Fibroblast of skin of left biceps (primary cell): Measurements from ENCODE around the gene EVI5L.

Source experiments
- DNase-seq, 2 experiments: peaks; one replicate each; pipeline ENCODE4 v3.0.0-alpha.2; 2013; ENCODE audit warnings: low read depth in 2 of 2

The EVI5L gene

DNA sequence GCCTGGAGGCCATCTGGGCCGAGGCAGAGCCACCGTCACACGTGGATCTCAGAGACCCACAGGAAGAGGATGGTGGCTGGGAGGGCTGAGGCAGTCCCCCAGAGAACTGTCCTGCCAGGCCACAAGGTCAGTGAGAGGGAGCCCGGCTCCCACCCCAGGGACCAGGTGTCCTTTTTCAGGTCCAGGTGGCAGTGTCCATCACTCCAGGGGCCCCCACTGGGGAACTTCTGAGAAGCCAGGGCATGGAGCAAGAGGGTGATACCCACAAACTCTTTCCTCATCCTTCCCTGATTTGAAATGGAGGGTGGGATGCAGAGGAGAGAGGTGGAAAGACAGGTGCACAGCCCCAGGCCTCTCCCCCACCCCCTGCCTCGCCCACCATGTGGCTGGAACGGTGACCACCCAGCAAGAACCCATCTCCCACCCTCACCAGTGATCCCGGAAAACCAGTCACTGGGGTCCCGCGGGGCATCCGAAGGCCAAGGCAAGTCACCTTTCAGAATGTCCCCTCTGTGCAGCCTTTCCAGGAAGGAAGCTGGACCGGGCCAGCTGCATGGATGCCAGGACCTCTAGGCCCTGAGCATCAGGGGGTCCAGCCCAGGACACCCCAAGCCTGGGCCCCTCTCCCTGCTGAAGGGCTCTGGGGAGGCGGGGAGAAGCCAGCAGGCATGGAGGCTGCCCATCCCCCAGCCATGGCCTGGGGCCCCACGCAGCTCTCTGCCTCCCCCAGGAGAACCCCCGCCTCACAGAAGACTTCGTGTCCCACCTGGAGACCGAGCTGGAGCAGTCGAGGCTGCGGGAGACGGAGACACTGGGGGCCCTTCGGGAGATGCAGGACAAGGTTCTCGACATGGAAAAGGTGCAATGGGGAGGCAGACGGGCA is 30.1 kb downstream of the EVI5L start:
- DNase-seq, result no peak

DNA sequence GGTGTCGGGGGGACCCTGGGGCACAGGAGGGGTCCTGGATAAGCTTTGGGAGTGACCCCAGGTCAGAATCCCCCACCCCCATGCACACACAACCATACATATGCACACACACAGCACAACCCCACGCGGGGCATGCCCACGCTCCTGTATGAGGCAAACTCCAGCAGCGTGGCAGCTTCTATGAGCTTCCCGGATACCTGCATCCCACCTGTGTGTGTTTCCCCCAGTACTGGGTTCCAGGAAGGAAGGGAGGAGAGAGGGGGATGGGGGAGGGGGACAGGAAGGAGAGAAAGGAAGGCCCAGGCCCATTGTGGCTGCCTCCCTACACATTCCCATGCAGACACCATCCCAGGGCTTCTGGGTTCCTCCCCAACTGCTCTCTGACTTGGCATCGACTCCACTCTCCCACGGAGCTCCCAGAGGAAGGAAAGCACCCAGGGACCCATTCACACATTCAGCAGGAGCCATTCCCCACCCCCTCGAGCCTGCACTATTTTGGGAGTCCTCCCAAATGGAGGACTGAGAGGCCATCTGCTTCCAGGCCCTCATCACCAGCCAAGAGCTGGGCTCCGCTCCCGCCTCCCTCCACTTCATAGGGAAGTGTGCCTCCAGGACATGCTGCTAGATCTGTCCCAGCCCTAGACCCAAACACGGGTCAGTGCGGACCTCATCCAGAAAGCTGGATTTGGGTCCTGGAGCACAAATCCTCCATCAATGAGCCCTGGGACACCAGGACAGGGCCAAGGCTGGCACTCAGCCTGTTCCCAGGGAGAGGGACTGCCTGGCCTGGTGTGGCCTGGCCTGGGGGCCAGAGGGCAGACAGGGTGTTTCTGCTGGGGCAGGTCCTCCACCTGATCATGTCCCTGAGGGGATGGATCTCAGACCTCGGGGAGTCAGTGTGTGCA is 30.9 kb downstream of the EVI5L start:
- no peak for DNase-seq

DNA sequence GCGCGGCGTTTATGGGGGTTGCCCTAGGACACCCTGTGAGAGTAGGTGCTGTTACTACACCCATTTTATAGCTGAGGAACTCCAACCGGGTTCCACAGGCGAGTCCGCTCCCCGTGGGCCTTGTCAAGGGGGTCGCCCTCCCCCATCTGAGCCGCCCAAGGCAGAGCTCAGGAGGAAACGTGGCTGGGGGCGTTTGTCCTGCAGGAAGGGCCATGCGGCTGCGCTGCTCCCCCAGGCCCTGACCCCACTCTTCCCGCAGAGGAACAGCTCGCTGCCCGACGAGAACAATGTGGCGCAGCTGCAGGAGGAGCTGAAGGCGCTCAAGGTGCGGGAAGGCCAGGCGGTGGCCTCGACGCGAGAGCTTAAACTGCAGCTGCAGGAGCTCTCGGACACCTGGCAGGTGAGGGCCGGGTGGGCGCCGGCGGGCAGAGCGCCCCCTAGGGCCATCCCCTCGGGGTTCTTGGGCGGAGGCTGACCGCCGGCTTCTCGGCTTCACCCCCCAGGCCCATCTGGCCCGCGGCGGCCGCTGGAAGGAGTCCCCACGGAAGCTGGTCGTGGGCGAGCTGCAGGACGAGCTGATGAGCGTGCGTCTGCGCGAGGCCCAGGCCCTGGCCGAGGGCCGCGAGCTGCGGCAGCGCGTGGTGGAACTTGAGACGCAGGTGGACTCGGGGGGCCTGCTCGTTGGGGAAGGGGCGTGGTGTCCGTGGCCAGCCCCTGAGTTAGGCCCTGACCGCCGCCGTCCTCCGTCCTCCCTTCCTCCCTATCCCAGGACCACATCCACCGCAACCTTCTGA is 31.8 kb downstream of the EVI5L start:
- no peak for DNase-seq

DNA sequence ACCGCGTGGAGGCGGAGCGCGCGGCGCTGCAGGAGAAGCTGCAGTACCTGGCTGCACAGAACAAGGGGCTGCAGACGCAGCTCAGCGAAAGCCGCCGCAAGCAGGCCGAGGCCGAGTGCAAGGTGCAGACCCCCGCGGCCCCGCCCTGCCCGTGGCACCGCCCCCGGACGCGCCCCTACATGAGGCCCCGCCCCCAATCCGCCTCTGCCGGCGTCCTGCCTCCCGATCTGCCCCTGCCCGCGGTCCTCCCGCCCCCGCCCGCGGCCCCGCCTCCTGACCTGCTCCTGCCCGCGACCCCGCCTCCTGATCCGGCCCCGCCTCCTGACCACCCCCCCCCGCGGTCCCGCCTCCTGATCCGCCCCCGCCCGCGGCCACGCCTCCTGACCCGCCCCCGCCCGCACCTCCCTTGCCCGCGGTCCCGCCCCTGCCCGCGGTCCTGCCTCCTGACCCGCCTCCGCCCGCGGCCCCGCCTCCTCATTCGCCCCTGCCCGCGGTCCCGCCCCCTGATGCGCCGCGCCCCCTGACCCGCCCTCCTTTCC is 32.5 kb downstream of the EVI5L start:
- no peak for DNase-seq

DNA sequence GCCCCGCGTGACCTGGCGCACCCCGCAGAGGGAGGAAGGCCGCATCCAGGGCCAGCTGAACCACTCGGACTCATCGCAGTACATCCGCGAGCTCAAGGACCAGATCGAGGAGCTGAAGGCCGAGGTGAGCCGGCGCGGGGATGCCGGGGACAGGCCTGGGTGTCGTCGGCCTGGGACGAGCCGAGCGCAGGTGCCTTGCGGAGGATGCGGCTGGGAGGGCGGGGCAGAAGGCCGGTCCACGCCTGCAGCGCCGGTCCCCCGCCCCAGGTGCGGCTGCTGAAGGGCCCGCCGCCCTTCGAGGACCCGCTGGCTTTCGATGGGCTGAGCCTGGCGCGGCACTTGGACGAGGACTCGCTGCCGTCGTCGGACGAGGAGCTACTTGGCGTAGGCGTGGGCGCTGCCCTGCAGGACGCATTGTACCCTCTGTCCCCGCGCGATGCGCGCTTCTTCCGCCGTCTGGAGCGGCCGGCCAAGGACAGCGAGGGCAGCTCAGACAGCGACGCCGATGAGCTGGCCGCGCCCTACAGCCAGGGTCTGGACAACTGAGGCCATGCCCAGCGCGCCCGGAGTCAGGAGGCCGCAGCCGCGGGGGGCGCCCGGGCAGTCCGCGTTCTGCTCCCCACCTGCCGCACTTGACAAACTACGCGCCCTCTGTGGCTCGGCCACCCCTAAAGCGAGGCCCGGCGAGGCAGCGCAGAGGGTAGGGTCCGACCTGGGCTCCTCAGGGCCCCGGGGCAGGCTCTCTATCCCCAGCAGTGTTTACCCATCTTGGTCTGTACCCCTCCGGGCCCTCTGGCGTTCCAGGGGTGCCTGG is 33.3 kb downstream of the EVI5L start:
- no peak for DNase-seq

DNA sequence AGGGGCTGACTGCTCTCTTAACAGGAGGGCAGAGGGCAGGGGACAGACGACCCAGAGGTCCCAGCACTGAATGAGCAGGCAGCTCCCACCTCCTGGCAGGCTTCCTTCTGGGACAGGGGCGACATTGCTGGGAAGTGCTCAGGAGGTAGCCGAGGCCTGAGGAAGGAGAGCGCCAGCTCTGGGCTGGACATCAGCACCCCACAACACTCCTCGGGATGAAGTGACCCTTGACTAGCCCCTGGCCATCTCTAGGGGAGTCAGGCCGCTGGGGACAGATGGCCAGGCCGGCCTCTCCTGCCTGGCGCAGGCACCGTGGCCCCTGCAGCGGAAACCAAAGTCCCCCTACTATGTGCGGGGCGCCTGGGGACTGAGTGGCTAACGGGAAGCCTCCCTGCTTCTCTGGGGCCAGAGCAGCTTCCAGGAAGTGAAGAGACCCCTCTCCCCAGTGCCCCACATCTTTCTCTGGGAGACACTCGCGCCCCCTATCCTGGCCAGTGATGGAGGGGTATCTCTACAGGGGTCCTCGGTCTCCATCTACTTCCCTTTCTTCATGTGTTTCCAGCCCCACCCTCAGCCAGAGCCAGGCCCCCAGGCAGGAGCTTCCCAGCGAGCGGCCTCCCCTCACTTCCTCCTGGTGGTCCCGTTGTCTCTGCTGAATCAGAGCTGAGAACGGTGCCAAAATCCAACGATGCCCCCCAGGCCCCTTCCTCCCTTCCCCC is 34.1 kb downstream of the EVI5L start:
- DNase-seq, result no peak

DNA sequence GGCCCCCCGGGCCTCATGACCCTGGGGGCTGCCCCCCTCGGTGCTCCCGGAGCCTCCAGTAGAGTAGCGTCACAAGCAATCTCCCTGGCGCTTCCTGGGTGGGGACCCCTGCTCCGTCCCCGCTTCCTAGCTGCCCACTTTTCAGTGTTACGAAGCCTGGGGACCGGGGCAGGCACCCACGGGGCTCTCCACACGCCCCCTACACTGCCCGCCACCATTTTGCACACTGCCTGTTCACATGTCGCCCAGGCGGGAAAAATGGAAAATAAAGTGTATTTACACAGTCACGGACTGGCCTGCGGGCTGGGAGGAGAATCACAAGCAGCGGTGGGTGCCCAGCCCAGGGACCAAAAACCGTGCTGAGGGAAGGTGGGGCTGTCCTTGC is 34.7 kb downstream of the EVI5L start:
- DNase-seq, result no peak

DNA sequence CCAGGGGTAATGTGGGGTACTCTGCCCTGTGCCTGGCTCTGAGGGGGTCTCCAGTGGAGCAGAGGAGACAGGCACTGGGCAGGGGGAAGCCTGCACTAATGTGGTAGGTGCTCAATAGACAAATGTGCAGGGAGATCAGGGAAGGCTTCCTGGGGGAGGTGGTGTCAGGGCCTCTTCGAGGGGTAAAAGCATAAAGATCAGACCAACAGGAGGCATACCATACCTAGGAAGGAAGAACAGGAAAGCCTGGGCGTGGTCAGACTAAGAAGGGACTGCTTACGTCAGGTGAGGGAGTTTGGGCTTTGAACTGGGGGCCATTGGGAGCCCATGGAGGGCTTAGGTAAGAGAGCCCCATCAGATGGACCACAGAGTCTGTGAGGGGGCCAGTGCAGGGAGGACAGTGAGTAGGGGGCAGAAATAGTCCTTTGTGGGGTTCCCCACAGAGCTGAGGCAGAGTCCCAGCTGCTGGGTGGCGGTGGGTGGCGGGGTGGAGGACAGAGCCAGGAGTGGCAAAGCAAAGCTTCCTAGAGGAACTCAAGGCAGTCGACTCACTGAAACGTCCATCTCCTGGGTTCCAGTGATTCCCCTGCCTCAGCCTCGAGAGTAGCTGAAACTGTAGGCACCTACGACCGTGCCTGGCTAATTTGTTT is 35.4 kb downstream of the EVI5L start:
- no peak for DNase-seq

DNA sequence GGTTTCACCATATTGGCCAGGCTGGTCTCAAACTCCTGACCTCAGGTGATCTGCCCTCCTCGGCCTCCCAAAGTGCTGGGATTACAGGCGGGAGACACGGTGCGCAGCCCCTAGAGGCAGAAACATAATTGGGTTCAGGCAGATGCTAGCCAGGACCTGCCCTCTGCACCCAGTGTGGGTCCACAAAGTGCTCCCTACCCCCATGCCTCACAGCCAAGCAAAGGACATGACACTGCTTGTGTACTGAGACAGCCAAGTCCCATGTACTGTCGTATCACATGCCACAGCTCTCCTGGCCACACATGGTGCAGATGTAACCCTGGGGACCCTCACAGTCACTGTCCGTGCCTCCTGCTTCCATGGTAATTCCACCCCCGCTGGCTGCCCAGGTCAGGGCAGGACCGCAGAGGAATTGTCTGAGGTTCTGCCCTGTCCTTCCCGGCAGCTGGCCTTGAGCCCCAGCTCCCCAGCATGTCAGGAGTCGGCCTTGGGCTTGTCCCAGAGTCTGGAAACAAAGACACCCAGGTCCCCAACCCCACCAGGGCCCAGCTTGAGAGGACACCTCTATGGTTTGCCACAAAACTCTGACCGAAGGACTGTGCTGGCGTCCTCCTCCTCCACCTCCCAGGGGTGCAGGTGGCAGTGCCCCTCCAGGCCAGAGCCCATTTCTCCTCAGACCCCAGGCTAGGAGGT is 36.5 kb downstream of the EVI5L start:
- DNase-seq, result no peak

DNA sequence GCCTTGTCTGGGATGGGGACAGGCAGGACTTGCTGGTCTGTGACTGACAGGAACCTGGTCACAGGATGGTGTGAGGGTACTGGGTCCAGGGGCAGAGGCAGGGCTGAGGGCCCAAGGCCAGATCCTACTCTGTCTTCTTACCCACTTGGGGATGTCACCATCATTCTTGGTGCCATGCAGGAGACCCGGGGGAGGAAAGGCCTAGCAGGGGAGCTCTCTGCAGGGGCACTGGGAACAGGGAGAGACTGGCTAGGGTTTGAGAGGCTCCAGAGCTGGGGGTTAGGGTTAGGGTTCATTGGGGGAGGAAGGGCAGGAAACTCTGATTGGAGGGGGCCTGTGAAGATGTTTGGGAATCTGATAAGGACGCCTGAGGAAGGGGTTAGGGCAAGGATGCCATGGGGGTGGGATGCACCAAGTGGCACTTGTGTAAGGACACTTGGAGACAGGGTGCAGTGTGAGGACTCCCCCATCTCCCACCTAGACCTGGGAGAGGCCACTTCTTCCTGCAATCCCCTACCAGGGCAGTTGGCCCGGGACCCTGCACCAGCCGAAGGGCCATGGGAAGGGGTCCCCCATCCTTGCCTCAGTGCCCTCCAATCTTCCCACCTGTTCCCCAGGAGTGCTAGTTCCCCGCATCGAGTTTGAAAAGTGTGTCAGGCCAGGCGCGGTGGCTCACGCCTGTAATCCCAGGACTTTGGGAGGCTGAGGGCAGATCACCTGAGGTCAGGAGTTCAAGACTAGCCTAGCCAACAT is 37.2 kb downstream of the EVI5L start:
- DNase-seq, result no peak

DNA sequence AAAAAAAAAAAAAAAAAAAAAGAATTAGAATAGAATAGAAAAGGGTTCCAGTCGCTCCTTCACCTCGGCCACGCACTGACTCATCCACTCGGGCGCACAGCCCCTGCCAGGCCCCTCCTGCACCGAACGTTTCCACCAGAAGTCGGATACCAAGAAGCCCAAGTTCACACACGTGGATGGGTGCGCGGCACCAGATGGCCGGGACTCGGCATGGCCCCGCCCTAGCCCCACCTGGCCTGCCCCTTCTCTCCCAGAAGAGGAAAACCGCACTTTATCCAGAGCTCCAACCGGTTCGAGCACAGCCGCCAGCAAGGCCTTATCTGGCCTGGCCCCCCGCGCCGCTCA is 38.3 kb downstream of the EVI5L start:
- DNase-seq, result no peak

DNA sequence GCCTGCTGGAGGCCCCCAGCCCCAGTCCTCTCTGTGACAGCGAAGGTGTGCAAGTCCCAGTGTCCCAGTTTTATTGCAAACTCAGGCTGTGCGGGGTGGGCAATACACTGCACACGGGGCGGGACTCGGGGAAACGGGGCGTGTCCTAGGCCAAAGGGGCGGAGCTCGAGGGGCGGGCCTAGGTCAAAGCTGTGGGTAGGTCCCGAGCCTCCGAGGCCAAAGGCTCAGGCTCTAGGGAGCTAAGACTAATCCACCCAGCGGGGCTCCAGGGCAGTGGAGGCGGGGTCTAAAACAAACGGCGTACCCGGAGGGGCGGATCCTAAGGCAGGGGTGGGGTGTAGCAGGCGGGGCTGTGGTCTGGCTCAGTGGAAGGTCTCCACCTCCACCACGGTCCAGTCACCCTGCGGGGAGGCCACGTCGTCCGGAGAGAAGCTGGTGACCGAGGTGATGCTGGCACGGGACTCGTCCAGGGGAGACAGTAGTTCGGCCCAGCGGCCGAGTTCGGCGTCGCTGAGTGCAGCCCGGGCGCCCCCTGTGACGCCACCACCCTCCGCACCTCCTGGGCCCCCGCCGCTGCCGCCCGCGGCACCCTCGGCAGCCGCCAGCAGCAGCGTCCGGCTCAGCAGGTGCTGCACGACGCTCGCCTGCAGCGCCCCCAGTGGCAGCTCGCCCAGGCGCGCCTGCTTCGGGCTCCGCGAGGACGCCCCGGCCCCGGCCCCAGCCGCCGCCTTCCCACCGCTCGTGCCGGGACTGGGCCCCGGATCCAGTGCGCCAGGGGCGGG is 38.8 kb downstream of the EVI5L start:
- no peak for DNase-seq

DNA sequence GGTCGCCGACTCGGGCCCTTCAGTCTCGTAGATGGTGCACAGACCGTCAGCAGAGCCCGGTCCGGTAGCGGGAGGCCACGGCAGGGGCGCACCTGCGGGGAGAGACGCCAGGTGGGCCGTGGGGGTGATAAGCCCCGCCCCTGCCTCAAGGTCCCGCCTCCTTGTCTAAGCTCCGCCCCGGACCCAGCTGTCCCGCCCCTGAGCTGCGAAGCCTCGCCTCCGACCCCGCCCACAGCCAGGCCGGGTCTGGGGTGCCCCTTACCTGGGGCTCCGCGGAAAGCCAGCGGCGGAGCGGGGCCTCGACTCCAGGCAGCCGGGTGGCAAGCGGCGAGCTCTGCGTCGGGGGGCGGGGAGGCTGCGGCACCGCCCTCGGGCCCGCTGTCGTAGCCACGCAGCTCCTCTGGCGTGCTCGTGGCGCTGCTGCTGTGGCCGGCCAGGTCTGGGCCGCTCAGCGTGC is 39.5 kb downstream of the EVI5L start:
- DNase-seq, result no peak

DNA sequence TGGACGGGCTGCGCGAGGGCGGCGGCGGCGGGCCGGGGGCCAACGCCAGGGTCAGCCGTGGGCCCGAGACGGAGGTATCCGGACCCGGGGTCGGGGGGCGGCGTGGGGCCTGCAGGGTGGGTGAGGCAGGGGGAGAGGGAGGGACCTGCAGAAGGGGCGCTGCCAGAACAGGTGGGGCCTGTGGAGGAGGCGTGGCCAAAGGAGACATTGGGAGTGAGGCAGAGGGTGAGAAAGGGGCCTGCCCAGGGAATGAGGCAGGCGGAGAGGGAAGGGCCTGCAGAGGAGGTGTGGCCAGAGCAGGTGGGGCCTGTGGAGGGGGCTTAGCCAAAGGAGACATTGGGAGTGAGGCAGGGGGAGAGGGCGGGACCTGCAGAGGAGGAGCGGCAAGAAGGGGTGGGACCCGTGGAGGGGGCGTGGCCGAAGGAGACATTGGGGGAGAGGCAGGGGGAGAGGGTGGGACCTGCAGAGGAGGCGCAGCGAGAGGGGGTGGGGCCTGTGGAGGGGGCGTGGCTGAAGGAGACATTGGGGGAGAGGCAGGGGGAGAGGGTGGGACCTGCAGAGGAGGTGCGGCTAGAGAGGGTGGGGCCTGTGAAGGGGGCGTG is 40.0 kb downstream of the EVI5L start:
- DNase-seq, result no peak

DNA sequence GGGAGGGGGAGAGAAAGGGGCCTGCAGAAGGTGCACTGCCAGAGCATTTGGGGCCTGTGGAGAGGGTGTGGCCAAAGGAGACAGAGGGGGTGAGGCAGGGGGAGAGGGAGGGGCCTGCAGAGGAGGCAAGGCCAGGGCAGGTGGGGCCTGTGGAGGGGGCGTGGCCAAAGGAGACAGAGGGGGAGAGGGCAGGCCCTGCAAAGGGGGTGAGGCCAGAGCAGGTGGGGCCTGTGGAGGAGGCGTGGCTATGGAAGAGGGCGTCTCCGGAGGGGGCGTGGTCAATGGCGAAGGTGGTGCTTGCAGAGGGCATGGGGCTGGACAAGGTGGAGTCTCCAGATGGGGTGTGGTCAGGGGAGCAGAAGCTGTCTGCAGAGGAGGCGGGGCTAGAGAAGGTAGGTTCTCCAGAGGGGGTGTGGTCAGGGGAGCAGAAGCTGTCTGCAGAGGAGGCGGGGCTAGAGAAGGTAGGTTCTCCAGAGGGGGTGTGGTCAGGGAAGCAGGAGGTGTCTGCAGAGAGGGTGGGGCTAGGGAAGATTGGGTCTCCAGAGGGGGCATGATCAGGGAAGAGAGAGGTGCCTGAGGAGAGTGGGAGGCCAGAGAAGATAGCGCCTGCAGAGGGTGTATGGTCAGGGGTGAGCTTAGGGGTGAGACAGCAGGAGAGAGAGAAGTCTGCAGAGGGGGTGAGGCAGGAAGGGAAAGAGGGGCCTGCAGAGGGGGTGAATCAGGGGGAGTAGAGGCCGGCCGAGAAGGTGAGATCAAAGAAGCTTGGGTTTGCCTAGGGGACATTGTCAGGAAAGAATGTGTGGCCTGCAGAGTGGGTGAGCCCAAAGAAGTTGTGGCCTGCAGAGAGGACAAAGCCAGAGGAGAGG is 40.8 kb downstream of the EVI5L start:
- DNase-seq, result no peak
